AG04450 (cell line): ENCODE results near the gene FAM98C. TPM values are rescaled to one million over a fixed set of nuclear protein-coding genes. Genes with fewer than 3 reads are reported as not detected.

Experiments
- CTCF ChIA-PET: fragments of 300-600, 350-600 bp; formaldehyde crosslinking; extraction: SDS; loops from one replicate; lab custom pipeline; 2022; ENCODE audit warnings: antibody characterized with exemption, inconsistent platforms; lab: Charles Lee
- POLR2A ChIA-PET: fragments of 350-600 bp; formaldehyde crosslinking; extraction: SDS; loops from one replicate; lab custom pipeline; 2021; ENCODE audit warnings: antibody characterized with exemption, inconsistent platforms; lab: Yijun Ruan, JAX
- DNase-seq: peaks from one replicate; pipeline ENCODE4 v3.0.0-alpha.2; 2011; ENCODE audit warnings: low read depth, low spot score
- H3K27ac ChIP-seq: one replicate; pipeline ENCODE4 v1.5.1; 2012; ENCODE audit warnings: low read depth, low read length, control low read depth
- H3K27me3 ChIP-seq: one replicate; pipeline ENCODE4 v1.6.0; 2012; ENCODE audit warnings: low read length; ENCODE audit not compliant: control insufficient read depth, insufficient read depth
- H3K4me3 ChIP-seq: 2 replicates; pipeline ENCODE4 v1.5.1; 2011; ENCODE audit warnings: mild to moderate bottlenecking, low read depth, low read length, control low read depth
- H3K9me3 ChIP-seq: 2 replicates; pipeline ENCODE4 v1.5.1; 2012; ENCODE audit warnings: low read length; ENCODE audit not compliant: control insufficient read depth, insufficient read depth
- CTCF ChIP-seq: IDR thresholded peaks from 2 replicates; pipeline ENCODE4 v1.5.1; 2011; ENCODE audit warnings: low read depth, low read length, control low read depth, inconsistent platforms
- polyA plus RNA-seq: library from polyadenylated mRNA; depleted of rRNA; stranded (reverse); fragments of >200 nt; gene quantifications from 2 replicates; pipeline ENCODE4 v1.2.3, GENCODE V29; 2011; rRNA removed

The FAM98C gene
- polyA plus RNA-seq, 1 experiment, result 5.0 TPM

- ChIA-PET CTCF (no interaction called here), POLR2A (no interaction called here)
- no peak overlapping the region for H3K4me3 ChIP-seq
- no peak overlapping the region for H3K27ac ChIP-seq
- no peaks in the 10 kb centered on the region for H3K27me3 ChIP-seq
- no peak for DNase-seq
- no peak for TF ChIP-seq CTCF
- H3K9me3 ChIP-seq, result peaks cover 6% of the 10 kb centered on the region; the same call in 1 of the 2 replicates
Measured at GRCh38 chr19:38457690-38458405, 55.0 kb downstream of the FAM98C start.

Other genes with a start within 250 kb of the FAM98C start
- gene DPF1, start 178.9 kb upstream of the FAM98C start, polyA plus RNA-seq, result 1.4 and 1.6 TPM in 2 replicates
- 0.62 and 1.0 TPM in 2 replicates for gene PPP1R14A, start 146.7 kb upstream of the FAM98C start, polyA plus RNA-seq
- gene SPINT2, start 138.5 kb upstream of the FAM98C start, polyA plus RNA-seq, result 1.3 and 1.8 TPM in 2 replicates
- gene C19orf33, start 98.8 kb upstream of the FAM98C start, polyA plus RNA-seq, result 0.38 TPM in 1 of 2 replicates, not detected in the other
- gene YIF1B, start 87.1 kb upstream of the FAM98C start, polyA plus RNA-seq, result 44.9 and 67.1 TPM in 2 replicates
- gene KCNK6, start 83.2 kb upstream of the FAM98C start, polyA plus RNA-seq, result 2.6 and 2.8 TPM in 2 replicates
- 0.10 and 0.30 TPM in 2 replicates for gene CATSPERG, start 67.3 kb upstream of the FAM98C start, polyA plus RNA-seq
- gene PSMD8, start 28.5 kb upstream of the FAM98C start, polyA plus RNA-seq, result 287 and 328 TPM in 2 replicates
- 0.15 and 0.27 TPM in 2 replicates for gene GGN, start 15.1 kb upstream of the FAM98C start, polyA plus RNA-seq
- 2.5 and 3.6 TPM in 2 replicates for gene SPRED3, start 14.4 kb upstream of the FAM98C start, polyA plus RNA-seq
- not detected in 2 replicates for gene RASGRP4, start 23.1 kb downstream of the FAM98C start, polyA plus RNA-seq
- gene RYR1, start 30.6 kb downstream of the FAM98C start, polyA plus RNA-seq, result not detected in 2 replicates
- gene MAP4K1, start 214.9 kb downstream of the FAM98C start, polyA plus RNA-seq, result 0.09 and 0.31 TPM in 2 replicates
- gene EIF3K, start 216.1 kb downstream of the FAM98C start, polyA plus RNA-seq, result 168 and 250 TPM in 2 replicates
- gene ACTN4, start 244.6 kb downstream of the FAM98C start, polyA plus RNA-seq, result 300 and 359 TPM in 2 replicates